NCI-H1105 treated with DMSO at 0.1 percent for 48 hours (cell line): ENCODE data around the gene PRKG1.
"Not testable (repeated sequence)": the region's sequence is repeated elsewhere in the genome, so short reads cannot be mapped to it uniquely, and the experiment has no call there.

Experiments used
- DNase-seq: peaks from one replicate; lab custom pipeline; 2025; lab: John Stamatoyannopoulos, UW

Gene PRKG1

DNA sequence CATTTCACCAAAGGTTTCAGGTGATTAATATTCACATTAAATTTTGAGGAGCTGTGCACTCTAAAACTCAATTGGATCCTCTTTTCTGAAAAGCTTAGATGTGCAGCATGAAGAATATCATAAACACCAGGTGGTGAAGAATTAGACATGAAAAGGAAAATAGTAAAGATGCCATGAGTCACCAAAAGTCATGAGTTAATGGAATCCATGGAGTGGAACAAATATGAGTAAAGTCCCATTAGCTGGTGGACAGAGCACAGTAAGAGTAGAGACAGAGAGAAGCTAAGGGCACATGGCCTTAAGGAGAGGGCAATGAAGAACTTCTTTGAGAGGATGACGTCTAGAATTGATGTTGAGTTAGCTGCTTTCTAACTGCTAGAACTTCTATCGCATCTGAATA, 353.5 kb downstream of the PRKG1 start:
- no peak for DNase-seq

DNA sequence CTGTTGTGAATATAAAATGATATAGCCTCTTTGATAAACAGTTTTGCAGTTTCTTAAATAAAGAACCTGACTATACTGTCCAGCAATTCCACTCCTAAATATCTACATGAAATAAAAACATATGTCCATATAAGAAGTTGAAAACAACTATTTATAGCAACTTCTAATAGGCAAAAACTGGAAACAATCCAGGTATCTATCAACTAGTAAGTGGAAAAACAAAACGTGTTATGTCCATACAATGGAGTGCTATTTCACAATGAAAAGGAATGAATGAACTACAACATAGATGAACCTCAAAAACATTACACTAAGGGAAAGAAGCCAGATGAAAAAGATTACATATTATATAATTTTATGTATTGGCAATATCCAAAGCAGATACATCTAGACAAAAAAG, 356.2 kb downstream of the PRKG1 start:
- DNase-seq = no peak

DNA sequence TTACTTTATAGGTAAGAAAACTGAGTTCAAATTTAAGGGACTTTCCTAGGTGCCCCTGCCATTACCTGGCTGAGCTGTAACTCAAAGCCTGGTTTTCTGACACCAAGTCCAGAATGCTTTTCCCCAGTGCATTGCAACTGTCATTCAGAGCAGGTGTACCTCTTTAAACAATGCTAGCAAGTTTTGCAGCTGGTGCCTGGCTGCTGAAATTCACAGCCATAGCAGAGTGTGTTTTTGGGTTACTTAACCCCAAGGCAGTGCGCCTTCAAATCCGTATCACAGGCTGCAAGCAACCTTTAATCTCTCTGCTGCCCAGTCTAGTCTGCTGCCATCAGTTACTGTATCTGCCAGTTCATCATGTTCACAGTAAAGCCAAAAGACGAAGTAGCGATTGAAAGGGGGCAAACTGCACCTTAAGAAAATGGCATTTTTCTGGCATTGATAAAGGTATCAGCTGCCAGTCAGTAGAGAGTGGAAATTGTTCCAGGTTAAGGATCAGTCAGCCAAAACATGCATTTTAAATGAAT, 359.7 kb downstream of the PRKG1 start:
- no peak for DNase-seq

DNA sequence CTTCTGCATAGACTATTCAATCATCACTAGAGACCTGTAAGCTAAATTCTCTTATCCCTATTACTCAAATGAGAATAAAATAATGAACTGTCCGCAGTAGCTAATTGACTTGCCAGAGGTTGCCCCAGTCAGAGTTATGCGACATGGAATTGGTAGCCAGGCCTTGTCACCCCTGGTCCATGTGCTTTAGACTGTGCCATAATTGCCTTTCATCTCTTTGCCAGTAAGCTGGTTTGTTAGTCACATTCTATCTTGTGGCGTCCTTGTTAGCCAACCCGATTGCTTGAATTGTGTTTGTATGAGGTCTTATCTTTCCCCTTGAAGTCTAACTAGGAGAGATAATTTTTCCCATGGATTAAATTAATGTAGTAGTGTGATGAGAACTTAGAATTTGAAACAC, 362.5 kb downstream of the PRKG1 start:
- no peak for DNase-seq

DNA sequence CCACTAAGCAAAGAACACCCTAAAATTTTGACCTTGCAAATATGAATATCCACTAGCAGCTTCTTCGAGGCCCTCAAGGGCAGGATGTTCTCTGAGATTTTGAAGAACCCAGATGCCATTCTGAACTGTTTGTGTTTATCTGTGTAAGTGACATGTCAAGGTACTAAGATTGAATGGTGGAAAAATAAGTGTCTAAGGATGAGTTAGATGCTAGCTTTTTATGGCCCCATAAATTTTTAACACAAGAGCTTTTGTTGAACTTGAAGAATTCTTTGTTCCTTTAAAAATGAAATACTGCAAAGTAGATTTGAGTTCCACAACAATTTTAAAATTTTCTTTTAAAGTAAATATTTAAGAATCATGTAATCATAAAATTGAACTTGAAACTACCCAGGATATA, 365.4 kb downstream of the PRKG1 start:
- no peak for DNase-seq

DNA sequence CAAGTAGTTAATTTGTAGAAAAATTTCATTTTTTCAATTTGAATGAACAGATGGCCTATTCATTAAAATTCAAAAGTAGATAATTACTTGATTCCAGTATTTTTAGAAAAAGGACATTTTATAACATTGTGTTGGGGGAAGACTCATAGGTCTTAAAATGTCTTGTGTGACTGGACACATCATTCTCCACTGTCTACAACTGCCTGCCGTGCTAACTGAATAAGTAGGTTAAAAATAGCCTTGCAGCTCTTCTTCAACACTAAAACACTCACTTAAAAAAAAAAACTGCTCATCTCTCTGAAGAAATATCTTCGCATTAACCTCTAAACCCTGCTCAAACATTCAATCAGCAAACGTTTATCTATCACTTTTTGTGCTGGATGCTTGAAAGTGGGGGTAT, 371.3 kb downstream of the PRKG1 start:
- no peak for DNase-seq

DNA sequence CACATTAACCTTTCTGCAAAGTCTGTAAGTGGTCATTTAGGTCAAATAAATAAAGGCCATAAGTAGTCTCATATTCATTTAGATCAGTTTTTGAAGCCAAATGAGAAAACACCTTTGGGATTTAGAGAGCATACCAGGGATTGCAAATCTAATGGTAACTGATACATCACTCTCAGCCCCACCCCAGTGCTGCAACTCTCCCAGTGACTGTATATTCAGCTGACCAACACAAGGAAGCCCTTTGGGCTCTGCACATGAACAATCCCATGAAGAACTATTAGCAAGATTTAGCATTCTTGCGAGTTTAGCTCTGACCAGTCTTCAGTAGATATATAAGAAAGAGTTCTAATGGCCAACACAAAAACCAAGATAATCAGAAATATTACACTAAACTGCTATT, 372.8 kb downstream of the PRKG1 start:
- no peak for DNase-seq

DNA sequence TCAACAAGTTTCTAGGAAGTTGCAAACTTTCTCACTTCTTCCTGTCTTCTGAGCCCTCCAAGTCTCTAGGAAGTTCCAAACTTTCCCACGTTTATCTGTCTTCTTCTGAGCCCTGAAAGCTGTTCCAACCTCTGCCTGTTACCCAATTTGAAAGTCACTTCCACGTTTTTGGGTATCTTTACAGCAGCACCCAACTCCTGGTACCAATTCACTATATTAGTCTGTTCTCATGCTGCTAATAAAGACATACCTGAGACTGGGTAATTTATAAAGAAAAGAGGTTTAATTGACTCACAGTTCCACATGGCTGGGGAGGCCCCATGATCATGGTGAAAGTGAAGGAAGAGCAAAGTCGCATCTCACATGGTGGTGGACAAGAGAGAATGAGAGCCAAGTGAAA, 381.5 kb downstream of the PRKG1 start:
- DNase-seq = not testable (repeated sequence)

DNA sequence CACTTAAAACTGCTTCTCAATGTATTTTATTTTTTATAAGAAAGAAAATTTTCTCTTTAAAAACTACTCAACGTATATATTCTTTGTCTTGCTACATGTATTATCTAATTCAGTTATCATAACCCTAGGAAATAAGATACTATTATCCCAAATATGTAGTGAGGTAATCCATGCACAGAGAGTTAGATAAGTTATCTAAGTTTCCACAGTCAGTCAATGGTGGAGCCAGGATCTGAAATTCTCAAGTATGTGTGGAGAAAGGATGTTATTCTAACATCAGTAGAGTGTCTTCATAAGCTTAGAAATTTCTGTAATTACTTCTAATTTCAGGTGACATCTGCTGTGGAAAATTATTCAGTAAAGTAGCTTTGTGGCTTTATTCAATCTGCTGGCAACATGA, 385.2 kb downstream of the PRKG1 start:
- DNase-seq = no peak

DNA sequence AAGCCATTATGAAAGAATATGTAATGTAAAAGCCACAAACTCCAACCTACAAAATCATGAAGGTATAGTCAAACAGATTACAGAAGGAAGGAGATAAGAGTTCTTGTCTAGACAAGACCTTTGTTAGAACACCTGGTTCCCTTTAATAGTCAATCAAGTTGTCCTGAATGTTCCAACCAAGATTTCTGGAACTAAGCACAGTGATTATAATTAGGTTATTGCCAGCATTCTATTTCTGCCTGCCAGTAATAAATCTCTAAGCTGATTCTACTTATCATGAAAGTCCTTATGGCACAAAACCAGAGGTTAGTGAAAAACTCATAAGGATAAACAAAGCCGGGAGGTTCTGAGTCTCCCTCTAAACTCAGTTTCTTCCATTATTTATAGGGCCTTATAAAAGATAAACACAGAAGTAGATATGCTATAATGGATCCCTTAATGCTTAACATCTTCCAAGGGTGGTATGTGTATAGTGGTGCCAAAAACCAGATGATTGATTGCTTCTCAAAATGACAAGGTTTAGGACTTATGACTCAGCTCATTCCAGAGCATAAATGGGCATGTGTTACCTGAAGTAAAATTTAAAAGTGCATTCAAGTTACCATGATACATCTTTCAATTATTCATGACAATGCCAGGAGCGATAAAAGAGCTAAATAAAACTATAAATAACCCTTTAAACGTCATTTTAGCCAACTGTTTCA, 387.9 kb downstream of the PRKG1 start:
- DNase-seq = no peak

DNA sequence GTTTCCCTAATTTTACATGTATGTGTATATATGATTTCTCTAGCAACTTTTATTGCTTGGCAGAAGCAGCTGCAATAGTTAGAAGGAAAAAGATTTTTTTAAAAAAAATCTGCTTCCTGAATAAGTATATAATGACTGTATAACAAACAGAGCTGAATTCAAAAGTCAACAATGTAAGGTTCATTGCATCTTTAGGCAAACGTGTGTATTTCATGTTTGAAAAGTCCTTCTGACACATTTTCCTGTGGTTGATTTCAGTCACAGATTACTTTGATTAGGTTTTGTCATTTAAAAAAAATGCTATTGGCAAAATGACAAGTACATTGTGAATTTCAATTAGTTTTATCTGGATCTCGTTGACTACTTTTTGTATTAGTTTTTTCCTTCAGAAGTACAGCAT, 394.1 kb downstream of the PRKG1 start:
- no peak for DNase-seq

DNA sequence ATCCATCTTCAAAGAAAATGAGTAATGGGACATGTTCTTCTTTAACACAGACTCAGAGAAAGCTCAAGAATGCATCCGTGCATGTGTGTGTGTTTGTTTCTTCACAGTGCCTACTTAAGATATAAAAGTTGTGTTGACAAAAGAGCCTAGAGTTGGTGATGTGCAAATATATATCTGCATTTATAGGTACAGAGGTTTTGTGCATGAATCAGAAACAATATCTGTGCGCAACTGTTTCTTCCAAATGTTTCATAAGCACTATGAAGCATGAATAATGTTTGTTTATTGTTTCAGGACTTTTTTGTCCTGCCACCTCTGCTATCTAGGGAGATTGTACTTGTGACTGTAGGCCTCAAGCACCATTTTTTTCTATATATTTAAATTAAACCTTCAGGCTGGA, 395.4 kb downstream of the PRKG1 start:
- DNase-seq = no peak

DNA sequence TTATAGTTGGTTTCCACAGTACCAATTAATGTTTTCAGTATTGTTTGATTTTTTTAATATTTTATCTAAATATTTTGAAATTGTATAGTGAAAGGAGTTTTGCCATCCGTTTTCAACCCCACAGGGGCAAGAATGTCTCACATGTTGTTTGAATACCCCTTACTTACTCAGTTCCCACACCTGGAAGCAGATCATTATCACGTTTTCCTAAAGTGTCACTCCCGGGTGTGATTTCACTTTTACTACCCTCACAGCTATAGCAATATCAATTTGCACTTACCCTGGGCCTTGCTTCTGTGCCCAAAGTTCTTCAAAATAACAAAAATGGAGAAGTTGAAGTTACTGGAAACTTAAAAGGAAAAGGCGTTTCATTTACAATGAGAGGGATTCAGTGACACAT, 397.0 kb downstream of the PRKG1 start:
- DNase-seq = no peak

DNA sequence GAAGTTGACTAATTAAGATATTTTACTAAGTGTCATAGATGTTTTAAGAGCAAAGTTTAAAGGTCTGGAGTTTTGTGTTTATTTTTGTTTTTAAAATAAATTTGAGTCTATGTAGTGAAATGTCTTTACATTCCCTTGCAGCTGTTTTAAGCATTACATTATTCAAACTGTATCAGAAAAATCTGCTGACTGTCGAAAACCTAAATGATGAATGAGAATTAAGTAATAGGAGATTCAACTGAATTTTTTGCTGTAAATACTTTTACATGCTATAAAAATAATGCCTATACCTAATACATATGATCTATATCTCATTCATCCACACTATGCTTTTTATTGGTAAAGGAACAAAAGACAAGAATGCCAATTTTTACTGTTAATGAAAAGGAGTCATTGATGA, 397.9 kb downstream of the PRKG1 start:
- DNase-seq = no peak

DNA sequence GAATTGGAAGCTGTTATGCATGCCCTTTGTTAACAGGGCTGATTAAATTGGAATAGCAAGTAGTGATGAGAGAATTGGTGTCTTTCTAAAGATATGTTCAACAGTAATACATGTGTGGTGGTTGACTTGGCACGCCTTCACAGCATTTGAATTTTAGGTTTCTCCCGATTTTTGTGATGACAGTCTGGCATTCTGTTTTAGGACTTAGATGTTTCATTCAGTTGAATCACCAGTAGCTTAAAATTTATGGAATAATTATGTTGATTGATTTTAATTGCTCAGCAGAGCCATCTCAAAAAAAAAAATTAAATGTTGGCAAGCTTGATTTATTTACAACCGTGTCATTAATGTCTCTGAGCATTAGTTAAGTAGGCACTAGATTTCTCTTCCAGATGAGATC, 405.4 kb downstream of the PRKG1 start:
- DNase-seq = no peak

DNA sequence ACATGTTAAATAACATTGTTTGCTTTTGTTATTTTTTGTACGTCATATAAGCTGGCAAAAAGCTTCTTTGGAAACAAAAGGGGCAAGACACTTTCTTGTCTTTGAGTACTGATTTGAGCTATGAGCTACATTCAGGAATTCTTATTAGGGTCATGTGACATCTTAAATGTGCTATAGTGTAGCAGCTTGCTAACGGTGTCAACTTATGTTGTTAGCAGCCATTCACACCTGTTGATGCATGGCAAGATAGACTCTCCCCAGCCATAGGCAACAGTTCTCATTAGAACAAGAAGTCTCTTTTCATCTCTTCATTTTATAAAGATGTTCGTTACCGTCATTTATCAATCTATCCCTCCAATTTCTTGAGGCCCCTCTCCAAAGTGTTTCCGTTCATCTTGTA, 411.4 kb downstream of the PRKG1 start:
- no peak for DNase-seq

DNA sequence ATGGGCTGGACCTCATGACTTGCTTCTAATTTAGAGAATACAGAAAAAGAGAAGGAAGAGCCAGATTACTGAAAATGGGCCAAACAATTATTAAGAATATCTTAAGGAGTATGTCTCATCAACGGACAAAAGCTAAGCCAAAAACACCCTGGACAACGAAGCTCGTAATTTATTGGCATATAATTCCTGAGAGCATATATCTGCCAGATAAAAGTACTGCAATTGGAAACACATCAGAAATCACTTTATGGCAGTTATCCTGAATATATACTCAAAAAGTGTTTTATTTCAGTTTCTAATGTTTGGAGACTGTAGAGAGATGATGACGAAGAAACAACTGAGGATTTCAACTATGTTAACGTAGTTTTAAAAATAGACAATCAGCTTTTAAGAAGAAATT, 413.3 kb downstream of the PRKG1 start:
- DNase-seq = no peak

DNA sequence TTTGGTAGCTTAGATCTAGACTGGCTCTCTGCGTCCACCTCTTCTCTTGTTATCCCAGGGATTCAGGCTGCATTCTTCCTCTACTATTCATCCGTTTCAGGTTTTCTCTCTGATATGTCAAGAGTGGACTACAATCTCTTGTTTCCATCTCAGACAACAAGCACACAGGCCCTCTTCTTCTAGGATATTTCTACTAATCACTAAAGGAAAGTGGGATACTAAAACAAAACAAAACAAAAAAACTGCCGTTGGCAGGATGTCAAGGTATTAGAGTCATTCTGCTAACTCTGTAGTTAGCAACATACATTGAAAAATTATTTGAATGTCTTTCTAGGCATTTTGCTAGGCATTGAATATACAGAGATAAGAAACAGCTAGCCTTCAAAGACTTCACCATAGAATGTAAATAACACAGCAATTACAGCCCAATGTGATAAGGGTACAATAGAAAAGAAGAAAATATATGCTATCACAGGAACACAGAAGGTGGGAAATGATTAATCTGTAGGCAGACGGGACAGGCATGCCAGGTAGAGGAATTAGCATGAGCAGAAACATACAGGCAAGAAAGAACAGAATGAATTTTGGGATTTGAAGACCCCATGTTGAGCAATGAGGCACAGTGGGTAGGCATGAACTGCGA, 414.6 kb downstream of the PRKG1 start:
- no peak for DNase-seq

DNA sequence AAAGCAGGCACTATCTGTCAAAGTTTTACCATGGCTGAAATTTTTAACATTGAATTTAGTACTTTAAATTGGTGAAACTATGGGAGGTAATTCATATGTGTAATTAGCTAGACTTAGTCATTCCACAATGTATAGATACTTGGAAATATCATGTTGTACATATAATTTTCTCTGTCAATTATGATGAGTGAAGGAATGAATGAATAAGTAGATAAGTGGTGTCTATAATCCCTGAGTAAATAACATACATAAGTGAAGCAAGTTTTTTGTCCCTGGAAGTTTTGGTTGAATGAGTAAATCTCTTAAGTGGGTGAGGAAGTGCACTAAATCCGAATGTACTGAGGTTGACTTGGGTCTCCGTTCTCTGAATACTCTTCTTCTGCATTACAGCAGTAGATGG, 424.1 kb downstream of the PRKG1 start:
- DNase-seq = no peak

DNA sequence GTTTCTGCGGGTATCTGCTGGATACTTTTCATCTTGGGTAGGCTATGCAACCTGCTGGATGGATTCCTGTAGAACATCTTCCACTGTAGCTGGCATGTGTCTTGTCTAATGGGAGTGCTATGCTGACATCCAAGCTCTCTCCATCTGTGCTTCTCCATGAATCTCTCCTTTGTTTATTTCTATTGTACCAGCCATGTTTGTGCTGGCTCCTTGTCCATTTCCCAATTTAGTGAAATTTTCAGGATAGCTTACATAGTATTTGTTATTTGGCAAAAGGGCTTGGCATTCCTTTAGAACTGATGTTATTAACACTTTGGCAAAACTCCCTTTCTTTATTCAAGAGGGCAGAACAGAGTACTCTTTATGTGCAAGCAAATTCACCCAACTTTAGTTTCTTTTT, 427.1 kb downstream of the PRKG1 start:
- no peak for DNase-seq

DNA sequence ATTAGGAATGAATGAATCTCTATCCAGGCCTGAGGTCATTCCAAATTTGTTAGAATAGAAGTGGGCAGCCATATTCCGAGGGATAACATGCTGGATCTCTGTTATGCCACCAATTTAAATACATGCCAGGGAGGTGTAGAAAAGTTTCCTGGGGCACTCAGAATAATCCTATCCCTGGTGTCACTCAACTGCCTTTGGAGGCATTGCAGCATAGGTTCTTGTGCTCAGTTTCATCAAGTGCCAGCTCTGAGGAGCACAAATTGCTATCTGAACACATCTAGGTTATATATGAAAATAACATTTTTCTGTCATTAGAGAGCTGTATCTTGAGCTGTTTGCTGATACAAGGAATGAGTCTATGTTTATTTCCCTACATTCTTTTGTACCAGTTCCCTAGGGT, 427.8 kb downstream of the PRKG1 start:
- DNase-seq = no peak

DNA sequence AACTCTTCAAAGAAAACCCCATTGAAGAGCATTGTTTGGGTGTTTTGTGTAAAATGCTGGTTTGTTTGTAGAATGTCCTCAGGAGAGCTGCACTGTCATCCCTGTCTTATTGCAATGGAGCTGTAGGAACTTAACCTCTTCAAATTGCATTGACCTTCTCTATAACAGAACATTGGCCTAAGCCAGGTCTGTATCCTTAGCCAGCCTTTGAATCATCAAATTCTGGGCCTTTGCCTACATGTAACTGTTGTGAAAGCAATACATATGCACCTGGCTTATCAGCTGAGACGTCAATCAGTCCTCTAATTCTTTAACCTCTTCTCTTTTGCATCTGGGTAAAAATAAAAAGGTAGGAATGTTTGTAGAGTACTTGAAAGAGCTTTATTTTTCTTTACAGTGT, 429.1 kb downstream of the PRKG1 start:
- DNase-seq = no peak

DNA sequence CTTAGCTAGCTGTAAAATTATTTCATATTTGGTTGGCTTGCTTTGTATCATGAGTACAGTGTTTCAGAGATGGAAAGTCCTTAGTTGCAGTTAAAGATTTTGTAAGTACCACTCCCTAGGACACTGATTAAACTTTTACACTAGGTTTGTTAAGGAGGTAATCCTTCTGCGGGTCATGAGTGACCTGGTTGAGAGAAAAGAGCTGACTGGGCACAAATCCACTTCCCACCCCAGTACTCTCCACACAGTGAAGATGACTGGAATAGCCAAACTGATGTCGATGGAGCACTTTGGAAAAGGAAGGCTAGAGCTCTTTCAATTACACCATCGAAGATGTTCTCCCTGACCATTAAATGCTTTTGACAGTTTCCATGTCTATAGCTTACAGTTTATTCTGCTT, 433.2 kb downstream of the PRKG1 start:
- no peak for DNase-seq

DNA sequence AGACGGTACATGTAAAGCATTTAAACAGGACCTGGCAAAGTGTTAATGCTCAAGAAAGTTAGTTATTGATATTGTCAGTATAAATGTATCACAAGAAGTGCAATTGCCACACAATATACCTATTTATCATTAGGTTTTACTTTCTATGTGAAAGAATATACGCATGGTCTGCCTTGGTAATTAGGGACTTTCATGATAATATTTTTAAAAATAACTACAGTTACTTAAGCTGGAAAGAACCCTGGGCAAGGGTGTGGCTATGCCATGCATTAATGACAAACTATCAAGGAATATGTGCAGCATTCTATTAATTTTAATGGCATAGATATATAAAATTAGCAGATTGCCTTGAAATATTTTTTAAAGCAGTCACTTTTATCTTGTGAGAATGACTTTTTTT, 433.9 kb downstream of the PRKG1 start:
- no peak for DNase-seq
